Stomach (tissue), 9 donors: ENCODE data around the gene KRTAP5-7. TPM values are rescaled to one million over a fixed set of nuclear protein-coding genes. Genes with fewer than 3 reads are reported as not detected.

ENCODE experiments used
- DNase-seq, 2 donors: peaks; one replicate each; pipeline versions ENCODE4 v3.0.0 to v3.0.0-alpha.2; 2013 to 2019
- H3K27ac ChIP-seq, 5 donors: fragments of 200-600 bp in 4 of 5; sonication (generic) in 4 of 5; one replicate each; pipeline ENCODE4 v1.5.1; 2013 to 2019; ENCODE audit warnings: mild to moderate bottlenecking in 1 of 5, moderate library complexity in 1 of 5
- H3K27me3 ChIP-seq, 3 donors: fragments of 200-600 bp; sonication (generic); one replicate each; pipeline ENCODE4 v1.5.1; 2017 to 2019; ENCODE audit warnings: mixed run types in 1 of 3
- H3K36me3 ChIP-seq, 4 donors: fragments of 200-600 bp; sonication (generic); 1 replicate in 3 of 4; 2 replicates in 1 of 4; pipeline ENCODE4 v1.5.1; 2016 to 2019
- H3K4me1 ChIP-seq, 4 donors: fragments of 200-600 bp; sonication (generic); one replicate each; pipeline ENCODE4 v1.5.1; 2016 to 2019
- H3K4me3 ChIP-seq, 4 donors: fragments of 200-600 bp; sonication (generic) in 3 of 4; one replicate each; pipeline ENCODE4 v1.5.1; 2016 to 2019; ENCODE audit warnings: mild to moderate bottlenecking in 1 of 4
- H3K9me3 ChIP-seq, 4 donors: fragments of 200-600 bp; sonication (generic); one replicate each; pipeline ENCODE4 v1.5.1; 2016 to 2019
- EP300 ChIP-seq: sonication (generic); formaldehyde crosslinking; IDR thresholded peaks from one replicate; pipeline ENCODE4 v1.6.1; 2017; ENCODE audit warnings: antibody characterized with exemption
- POLR2A ChIP-seq, 4 donors: fragments of 450-650 bp; IDR thresholded peaks; one replicate each; pipeline ENCODE4 v1.6.1; 2016; ENCODE audit warnings: antibody characterized with exemption in 4 of 4, control low read depth in 2 of 4, mild to moderate bottlenecking in 1 of 4, moderate library complexity in 1 of 4
- POLR2AphosphoS5 ChIP-seq, 3 donors: sonication (generic); formaldehyde crosslinking; IDR thresholded peaks; one replicate each; pipeline ENCODE4 v1.6.1; 2016; ENCODE audit warnings: antibody characterized with exemption in 3 of 3
- WGBS, 5 donors: extraction: QIAGEN DNeasy Blood & Tissue Kit in 3 of 5; methylation state at CpG; one replicate each; pipeline versions ENCODE4 v1.1.5 to v1.1.7; 2013 to 2018; 5-methylcytosine and 5-hydroxymethylcytosine counted together
- intact Hi-C: fragments of 100-400 bp; cut with DNase I; formaldehyde crosslinking; loops from one replicate; pipeline ENCODE4 v1.15.1; 2023; ENCODE audit warnings: low total_unique reads
- polyA plus RNA-seq, 3 donors: library from polyadenylated mRNA; stranded (reverse); fragments of 200-250 nt; gene quantifications; one replicate each; pipeline ENCODE4 v1.2.3, GENCODE V29; 2013
- total RNA-seq, 5 donors: library from RNA; depleted of rRNA; stranded (reverse); fragments of >200 nt; gene quantifications; one replicate each; pipeline versions ENCODE4 v1.1.0 to v1.2.3, GENCODE V29; 2014 to 2016
- TF ChIP-seq, protein P1 (sequence below), 7 experiments: fragments of 450-650 bp in 4 of 7; fragments of 200-600 bp in 3 of 7; sonication (generic) in 3 of 7; IDR thresholded peaks; one replicate each; pipeline ENCODE4 v1.5.1; 2016 to 2019; ENCODE audit warnings: antibody characterized with exemption in 7 of 7, control low read depth in 2 of 7, mild to moderate bottlenecking in 1 of 7
- donor health status: healthy with polysubstance abuse.
- donor health status: Bipolar disorder and iron deficiency.
- donor health status: healthy.

KRTAP5-7 gene
- total and polyA plus RNA-seq, 8 donors, result 0.10 to 4.8 TPM; not detected in 6

DNA sequence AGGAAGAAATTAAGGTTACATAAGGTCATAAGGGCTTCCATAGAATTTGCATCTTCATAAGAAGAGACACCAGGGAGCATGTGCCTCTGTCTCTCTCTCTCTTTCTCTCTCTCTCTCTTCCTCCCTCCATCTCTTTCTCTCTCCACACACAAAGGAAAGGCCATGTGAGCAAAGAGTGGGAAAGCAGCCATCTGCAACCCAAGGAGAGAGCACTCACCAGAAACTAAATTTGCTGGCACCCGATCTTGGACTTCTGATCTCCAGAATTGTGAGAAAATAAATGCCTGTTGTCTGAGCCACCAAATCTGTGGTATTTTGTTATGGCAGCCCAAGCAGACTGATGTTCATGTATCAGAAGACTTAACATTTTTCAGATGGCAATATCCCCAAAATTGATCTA lies 31.9 kb downstream of the KRTAP5-7 start:
- TF ChIP-seq EP300, result no peak
- TF ChIP-seq, protein P1, sequence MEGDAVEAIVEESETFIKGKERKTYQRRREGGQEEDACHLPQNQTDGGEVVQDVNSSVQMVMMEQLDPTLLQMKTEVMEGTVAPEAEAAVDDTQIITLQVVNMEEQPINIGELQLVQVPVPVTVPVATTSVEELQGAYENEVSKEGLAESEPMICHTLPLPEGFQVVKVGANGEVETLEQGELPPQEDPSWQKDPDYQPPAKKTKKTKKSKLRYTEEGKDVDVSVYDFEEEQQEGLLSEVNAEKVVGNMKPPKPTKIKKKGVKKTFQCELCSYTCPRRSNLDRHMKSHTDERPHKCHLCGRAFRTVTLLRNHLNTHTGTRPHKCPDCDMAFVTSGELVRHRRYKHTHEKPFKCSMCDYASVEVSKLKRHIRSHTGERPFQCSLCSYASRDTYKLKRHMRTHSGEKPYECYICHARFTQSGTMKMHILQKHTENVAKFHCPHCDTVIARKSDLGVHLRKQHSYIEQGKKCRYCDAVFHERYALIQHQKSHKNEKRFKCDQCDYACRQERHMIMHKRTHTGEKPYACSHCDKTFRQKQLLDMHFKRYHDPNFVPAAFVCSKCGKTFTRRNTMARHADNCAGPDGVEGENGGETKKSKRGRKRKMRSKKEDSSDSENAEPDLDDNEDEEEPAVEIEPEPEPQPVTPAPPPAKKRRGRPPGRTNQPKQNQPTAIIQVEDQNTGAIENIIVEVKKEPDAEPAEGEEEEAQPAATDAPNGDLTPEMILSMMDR (IDR thresholded peaks at IDR 0.05), result no peak
- TF ChIP-seq POLR2A (IDR thresholded peaks at IDR 0.05), result no peak
- TF ChIP-seq POLR2AphosphoS5 (IDR thresholded peaks at IDR 0.05), result no peak
- 73 to 93% (median 88%) methylated on average over 1 of the region's 1 CpG for WGBS, 5 donors
- DNase-seq, result no peak

DNA sequence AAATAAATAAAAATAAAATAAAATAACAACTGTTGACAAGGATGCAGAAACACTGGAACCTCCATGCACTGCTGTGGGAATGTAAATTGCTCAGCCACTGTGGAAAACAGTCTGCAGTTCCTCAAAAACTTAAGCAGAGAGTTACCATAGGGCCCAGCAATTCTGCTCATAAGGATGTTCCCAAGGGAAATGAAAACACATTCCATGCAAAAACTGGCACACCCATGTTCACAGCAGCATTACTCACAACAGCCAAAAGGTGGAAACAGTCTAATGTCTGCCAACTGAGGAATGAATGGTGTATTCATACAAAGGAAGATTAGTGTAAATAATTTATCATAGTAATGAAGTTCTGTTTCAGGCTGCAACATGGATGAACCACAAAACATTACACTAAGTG lies 35.1 kb downstream of the KRTAP5-7 start:
- no peaks in the 10 kb centered on the region for H3K4me1 ChIP-seq
- H3K27me3 ChIP-seq, result peaks cover 0 to 38% (median 0%) of the 10 kb centered on the region in 3 donors
- no peak for TF ChIP-seq EP300
- TF ChIP-seq, protein P1 (IDR thresholded peaks at IDR 0.05), result no peak
- TF ChIP-seq POLR2A (IDR thresholded peaks at IDR 0.05), result no peak
- no peak for TF ChIP-seq POLR2AphosphoS5 (IDR thresholded peaks at IDR 0.05)
- no peaks in the 10 kb centered on the region for H3K9me3 ChIP-seq
- intact Hi-C loops, result no loop called here
- no peak overlapping the region for H3K27ac ChIP-seq
- H3K4me3 ChIP-seq, result no peak overlapping the region
- no peak for DNase-seq
- H3K36me3 ChIP-seq, result no peaks in the 10 kb centered on the region

More for the DNA sequence above, 31.9 kb downstream of the KRTAP5-7 start:
- no peaks in the 10 kb centered on the region for H3K36me3 ChIP-seq
- intact Hi-C loops, result no loop called here
- no peaks in the 10 kb centered on the region for H3K4me1 ChIP-seq
- no peak overlapping the region for H3K27ac ChIP-seq
- H3K4me3 ChIP-seq, result no peak overlapping the region
- no peaks in the 10 kb centered on the region for H3K9me3 ChIP-seq
- H3K27me3 ChIP-seq, result peaks cover 0 to 31% (median 3%) of the 10 kb centered on the region in 3 donors

DNA sequence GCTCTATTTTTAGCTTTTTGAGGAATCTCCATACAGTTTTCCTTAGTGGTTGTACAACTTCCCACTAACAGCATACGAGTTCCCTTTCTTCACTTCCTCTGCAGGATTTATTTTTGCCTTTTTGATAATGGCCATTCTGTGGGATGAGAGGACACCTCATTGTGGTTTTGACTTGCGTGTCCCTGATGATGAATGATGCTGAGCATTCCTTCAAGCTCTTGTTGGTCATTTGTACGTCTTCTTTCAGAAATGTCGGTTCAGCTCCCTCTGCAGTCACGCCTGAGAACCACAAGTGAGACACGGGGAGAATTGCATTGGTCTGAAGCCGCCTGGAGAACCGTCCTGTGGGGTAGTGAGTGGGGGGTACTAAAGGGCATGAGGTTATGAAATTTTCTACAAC lies 36.3 kb downstream of the KRTAP5-7 start:
- Histone ChIP-seq H3K9me3 (no peaks in the 10 kb centered on the region), H3K4me1 (no peaks in the 10 kb centered on the region), H3K36me3 (no peaks in the 10 kb centered on the region), H3K4me3 (no peak overlapping the region), H3K27me3 (peaks cover 0 to 38% (median 0%) of the 10 kb centered on the region in 3 donors), H3K27ac (no peak overlapping the region)
- peak in 1 of 2 donors; percentile 51 for DNase-seq
- WGBS, 5 donors, result 23 to 33% (median 27%) methylated on average over 8 of the region's 8 CpGs
- TF ChIP-seq EP300 (no peak), POLR2AphosphoS5 (IDR thresholded peaks at IDR 0.05) (no peak), POLR2A (IDR thresholded peaks at IDR 0.05) (no peak)
- TF ChIP-seq, protein P1 (IDR thresholded peaks at IDR 0.05), result no peak
- intact Hi-C loops, result no loop called here

DNA sequence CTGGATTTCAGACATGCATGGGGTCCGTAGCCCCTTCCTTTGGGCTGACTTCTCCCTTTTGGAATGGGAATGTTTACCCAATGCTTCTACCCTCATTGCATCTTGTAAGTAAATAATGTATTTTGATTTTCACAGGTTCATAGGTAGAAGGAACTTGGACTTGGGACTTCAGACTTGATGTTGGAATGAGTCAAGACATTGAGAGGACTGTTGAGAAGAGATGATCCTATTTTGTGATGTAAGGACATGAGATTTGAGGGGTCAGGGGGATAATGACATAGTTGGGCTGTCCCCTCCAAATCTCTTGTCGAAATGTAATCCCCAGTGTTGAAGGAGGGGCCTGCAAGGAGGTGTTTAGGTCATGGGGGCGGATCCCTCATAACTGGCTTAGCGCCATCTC lies 37.4 kb downstream of the KRTAP5-7 start:
- Histone ChIP-seq H3K4me1 (peaks cover 0 to 6% (median 0%) of the 10 kb centered on the region in 4 donors), H3K27ac (no peak overlapping the region), H3K4me3 (no peak overlapping the region), H3K27me3 (peaks cover 0 to 38% (median 0%) of the 10 kb centered on the region in 3 donors), H3K9me3 (no peaks in the 10 kb centered on the region), H3K36me3 (no peaks in the 10 kb centered on the region)
- no peak for TF ChIP-seq POLR2AphosphoS5 (IDR thresholded peaks at IDR 0.05)
- TF ChIP-seq POLR2A (IDR thresholded peaks at IDR 0.05), result no peak
- TF ChIP-seq, protein P1 (IDR thresholded peaks at IDR 0.05), result no peak
- TF ChIP-seq EP300, result no peak
- intact Hi-C loops, result no loop called here
- no peak for DNase-seq
- 78 to 90% (median 79%) methylated on average over 4 of the region's 4 CpGs for WGBS, 5 donors
